ENCODE measurements around the gene TALDO1.
"Not testable (repeated sequence)": the region's sequence is repeated elsewhere in the genome, so short reads cannot be mapped to it uniquely, and the experiment has no call there.

Gene TALDO1

DNA sequence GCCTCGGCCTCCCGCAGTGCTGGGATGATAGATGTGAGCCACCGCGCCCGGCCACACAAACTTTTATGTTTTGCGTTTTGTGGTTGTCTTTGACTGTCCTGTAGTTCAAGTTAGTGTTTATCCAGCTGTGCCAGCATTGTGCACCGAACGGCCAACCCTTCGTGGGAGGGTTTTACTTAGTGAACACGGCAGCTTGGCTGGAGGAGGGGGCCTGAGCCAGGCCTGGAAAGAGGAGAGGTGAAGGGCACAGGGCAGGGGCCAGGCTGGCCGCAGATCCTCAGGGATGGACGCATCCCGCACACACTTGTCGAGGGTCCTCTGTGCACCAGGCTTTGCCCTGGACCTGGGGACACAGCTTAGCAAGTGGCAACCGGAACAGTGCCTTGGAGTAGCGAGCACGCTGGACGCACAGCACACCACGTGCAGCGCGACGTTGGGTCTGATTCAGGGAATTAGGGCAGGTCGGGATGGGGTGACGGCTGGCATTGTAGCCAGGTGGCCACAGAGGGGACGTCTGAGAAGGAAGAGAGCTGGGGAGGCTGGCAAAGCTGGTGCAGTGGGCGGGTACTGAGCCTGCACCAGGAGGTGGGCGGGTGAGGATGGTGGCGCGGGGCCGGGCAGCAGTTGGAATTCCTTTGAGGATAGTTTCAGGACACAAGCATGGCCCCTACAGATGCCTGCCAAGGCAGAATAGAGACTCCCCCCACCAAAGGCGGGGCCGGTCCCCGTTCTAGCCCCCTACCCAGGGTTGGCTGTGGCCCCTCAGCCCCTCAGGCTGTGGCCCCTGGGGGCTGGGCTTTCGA, 27.8 kb upstream of the TALDO1 start:
- FAIRE-seq: no peak

DNA sequence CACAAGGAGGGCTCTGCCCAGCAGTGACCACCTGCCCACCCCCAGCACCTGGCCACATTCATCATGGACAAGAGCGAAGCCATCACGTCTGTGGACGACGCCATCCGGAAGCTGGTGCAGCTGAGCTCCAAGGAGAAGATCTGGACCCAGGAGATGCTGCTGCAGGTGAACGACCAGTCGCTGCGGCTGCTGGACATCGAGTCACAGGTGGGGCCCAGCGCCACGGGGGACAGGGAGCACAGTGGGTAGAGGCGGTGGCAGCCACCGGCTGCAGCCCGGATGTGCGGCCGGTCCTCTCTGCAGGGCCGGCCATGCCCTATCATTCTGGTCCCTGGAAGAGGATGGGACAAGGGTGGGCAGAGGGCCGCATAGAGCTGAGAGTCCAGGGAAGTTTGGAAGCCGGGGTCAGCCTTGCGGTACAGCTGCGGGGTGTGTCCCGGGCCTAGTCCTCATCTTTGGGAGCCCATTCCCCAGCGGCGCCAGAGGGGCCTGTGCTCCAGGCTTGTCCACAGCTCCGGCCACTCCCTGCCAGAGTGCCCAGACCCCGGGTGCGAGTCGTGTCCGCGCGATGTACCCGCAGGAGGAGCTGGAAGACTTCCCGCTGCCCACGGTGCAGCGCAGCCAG, 27.1 kb upstream of the TALDO1 start:
- no peak for FAIRE-seq

DNA sequence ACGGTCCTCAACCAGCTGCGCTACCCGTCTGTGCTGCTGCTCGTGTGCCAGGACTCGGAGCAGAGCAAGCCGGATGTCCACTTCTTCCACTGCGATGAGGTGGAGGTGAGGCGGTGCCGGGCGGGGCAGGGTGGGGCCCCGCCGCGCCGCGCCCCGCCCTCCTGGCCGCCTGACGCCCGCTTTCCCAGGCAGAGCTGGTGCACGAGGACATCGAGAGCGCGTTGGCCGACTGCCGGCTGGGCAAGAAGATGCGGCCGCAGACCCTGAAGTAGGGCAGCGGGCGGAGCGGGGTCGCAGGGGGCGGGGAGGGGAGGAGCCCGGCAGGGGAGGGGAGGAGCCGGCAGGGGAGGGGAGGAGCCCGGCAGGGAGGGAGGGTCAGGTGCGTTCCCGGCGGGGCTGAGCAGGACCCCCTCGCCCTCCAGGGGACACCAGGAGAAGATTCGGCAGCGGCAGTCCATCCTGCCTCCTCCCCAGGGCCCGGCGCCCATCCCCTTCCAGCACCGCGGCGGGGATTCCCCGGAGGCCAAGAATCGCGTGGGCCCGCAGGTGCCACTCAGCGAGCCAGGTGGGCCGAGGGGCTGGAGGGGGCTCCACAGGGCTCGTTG, 26.5 kb upstream of the TALDO1 start:
- FAIRE-seq: no peak

DNA sequence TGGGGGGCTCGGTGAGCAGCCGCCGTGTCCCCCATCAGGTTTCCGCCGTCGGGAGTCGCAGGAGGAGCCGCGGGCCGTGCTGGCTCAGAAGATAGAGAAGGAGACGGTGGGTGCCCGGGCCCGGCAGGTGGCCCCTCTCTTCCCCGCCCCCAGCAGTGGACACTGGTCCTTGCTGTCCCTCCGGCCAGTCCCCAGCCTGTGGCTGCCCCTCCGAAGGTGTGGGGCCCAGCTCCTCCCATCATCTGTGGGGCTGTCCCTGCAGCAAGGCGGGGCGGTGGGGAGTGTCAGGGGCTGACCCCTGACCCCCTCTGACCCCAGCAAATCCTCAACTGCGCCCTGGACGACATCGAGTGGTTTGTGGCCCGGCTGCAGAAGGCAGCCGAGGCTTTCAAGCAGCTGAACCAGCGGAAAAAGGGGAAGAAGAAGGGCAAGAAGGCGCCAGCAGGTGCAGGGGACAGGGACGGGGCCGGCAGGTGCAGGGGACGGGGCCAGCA, 26.0 kb upstream of the TALDO1 start:
- no peak for FAIRE-seq

DNA sequence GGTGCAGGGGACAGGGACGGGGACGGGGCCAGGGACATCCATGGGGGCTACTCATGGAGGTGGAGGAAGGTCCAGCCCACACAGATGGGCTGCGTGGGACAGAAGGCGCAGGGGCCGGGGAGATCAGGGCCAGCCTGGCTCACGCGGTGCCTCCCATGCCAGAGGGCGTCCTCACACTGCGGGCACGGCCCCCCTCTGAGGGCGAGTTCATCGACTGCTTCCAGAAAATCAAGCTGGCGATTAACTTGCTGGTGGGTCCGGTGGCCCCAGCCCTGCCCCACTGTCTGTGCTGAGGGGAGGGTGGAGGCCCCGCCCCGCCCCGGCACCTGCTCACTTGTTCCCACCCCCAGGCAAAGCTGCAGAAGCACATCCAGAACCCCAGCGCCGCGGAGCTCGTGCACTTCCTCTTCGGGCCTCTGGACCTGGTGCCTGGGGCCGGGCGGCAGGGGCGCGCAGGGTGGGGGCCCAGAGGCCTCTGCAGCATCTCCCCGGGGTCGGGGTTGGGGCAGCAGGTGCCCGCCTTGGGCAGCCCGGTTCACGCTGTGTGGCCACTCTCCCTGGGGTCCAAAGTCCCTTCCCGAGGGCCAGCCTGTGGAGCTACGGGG, 25.4 kb upstream of the TALDO1 start:
- FAIRE-seq: no peak

DNA sequence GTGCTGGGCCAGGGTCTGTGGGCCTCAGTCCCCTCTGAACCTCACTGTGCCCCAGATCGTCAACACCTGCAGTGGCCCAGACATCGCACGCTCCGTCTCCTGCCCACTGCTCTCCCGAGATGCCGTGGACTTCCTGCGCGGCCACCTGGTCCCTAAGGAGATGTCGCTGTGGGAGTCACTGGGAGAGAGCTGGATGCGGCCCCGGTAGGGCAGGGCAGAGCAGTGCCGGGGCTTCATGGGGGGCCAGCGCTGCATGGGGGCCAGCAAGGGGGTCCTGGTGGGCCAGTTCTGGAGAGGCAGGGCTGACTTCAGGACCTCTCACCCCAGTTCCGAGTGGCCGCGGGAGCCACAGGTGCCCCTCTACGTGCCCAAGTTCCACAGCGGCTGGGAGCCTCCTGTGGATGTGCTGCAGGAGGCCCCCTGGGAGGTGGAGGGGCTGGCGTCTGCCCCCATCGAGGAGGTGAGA, 24.9 kb upstream of the TALDO1 start:
- FAIRE-seq: no peak

DNA sequence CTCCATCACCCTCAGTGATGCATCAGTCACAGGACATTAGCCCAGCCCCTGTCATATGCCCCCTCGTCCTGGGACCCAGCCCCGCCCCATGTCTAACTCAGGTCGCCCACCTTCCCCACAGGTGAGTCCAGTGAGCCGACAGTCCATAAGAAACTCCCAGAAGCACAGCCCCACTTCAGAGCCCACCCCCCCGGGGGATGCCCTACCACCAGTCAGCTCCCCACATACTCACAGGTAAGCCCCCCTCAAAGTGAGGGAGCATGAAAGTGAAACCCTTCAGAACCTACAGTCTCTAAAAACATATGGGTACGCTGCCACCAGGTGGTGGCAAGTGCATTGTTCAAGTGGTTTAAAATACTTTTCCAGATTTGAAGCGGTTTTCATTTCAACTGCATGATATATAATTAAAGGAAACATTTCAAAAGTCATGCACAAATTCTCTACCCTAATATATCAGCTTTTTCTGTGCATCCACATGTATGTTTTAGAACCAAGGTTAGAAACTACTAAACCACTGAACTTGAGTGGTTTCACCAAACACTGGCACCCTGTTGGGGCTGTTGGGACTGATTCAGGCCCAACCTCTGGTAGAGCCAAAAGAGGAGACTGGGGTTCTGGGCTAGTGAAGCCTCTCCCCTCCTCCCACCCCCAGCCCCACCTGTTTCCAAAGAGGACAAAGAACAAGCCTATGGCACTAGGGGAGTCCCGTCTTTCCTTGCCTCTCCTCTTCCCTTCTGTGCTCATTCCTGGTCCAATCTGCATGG, 24.0 kb upstream of the TALDO1 start:
- FAIRE-seq: peak; percentile 94

DNA sequence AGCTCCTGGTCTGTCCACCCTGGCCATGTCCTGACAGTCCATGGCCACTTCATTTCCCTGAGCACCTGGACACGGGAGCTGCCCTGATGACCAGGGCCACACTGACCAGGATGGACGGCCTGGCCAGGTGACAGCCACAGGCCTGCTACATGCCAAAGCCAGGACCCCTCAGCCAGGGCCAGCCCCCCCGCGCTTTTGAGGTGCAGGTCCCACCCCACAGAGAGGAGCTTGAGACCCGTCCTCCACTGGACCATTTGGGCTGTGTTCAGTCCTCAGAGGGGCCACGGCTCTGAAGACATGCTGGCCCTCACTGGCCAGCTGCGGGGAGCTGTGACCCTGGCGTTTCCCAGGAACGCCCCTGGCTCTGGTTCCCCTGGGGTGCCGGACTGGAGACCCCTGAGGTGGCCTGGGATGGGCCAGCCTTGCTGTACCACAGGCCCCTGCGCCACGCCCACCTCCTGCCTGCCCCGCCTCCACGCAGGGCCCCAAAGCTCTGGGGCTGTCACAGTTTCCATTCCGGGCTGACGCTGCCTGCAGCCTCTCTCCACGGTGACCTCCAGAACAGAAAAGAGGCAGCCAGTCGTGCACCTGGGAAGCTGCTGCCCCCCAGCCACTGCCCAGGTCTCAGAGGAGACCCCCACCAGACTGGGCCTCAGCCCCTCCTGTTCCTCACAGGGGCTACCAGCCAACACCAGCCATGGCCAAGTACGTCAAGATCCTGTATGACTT, 23.1 kb upstream of the TALDO1 start:
- no peak for FAIRE-seq

DNA sequence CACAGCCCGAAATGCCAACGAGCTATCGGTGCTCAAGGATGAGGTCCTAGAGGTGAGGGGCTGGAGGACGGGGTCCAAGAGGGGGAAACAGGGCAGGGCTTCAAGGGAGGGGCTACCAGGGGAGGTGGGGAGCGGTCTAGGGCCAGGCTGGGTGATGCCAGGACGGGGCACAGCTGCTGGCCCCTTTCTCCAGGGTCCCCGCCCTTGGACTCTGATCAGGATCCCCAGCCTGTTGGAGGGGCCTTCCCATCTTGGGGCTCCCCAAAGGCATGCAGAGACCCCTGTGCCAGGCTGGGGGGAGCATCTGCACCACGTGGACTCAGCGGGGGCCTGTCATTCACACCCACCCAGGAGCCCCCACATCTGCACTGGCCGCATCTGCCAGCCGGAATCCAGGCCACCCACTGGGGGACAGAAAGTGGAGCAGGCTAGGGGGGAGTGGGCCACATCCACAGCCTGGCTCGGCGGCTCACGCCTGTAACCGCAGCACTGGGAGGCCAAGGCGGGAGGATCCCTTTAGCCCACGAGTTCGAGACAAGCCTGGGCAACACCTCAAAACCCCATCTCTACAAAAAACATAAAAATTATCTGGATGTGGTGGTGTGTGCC, 22.4 kb upstream of the TALDO1 start:
- FAIRE-seq: no peak

DNA sequence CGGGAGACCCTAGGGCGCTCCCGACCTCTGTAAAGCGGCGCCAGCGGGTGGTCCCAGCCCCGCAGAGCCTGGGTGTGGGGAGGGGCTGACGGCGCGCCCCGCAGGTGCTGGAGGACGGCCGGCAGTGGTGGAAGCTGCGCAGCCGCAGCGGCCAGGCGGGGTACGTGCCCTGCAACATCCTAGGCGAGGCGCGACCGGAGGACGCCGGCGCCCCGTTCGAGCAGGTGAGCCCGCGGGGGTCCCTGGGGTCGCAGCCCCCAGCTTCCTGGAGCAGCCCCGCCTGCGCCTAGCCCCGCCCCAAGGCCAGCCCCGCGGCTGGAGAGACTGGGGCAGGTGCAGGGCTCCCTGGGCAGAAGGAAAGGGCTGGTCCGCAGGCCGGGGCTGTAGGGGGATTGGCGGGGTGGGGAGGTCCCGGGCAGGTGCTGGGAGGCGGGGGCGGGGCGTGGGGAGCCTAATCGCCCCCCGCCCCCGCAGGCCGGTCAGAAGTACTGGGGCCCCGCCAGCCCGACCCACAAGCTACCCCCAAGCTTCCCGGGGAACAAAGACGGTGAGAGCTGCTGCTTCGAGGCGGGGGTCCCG, 21.6 kb upstream of the TALDO1 start:
- FAIRE-seq: no peak

DNA sequence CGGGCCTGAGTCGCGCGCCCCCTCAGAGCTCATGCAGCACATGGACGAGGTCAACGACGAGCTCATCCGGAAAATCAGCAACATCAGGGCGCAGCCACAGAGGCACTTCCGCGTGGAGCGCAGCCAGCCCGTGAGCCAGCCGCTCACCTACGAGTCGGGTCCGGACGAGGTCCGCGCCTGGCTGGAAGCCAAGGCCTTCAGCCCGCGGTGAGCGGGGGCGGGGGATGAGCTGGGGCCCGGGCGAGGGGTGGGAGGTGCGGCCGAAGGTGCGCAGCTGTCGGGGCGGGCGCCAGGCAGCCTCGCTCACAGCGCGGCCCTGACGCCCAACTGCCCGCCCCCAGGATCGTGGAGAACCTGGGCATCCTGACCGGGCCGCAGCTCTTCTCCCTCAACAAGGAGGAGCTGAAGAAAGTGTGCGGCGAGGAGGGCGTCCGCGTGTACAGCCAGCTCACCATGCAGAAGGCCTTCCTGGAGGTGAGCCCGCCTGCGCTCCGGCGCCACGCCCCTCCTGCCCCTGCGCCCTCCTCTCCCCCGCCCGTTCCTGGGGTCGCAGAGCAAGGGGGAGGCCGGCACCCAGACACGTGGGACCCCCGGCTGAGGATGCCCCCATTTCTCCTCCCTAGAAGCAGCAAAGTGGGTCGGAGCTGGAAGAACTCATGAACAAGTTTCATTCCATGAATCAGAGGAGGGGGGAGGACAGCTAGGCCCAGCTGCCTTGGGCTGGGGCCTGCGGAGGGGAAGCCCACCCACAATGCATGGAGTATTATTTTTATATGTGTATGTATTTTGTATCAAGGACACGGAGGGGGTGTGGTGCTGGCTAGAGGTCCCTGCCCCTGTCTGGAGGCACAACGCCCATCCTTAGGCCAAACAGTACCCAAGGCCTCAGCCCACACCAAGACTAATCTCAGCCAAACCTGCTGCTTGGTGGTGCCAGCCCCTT, 20.7 kb upstream of the TALDO1 start:
- FAIRE-seq: no peak

DNA sequence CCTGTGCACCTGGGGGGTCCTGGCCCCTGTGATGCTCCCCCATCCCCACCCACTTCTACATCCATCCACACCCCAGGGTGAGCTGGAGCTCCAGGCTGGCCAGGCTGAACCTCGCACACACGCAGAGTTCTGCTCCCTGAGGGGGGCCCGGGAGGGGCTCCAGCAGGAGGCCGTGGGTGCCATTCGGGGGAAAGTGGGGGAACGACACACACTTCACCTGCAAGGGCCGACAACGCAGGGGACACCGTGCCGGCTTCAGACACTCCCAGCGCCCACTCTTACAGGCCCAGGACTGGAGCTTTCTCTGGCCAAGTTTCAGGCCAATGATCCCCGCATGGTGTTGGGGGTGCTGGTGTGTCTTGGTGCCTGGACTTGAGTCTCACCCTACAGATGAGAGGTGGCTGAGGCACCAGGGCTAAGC, 20.0 kb upstream of the TALDO1 start:
- no peak for FAIRE-seq

DNA sequence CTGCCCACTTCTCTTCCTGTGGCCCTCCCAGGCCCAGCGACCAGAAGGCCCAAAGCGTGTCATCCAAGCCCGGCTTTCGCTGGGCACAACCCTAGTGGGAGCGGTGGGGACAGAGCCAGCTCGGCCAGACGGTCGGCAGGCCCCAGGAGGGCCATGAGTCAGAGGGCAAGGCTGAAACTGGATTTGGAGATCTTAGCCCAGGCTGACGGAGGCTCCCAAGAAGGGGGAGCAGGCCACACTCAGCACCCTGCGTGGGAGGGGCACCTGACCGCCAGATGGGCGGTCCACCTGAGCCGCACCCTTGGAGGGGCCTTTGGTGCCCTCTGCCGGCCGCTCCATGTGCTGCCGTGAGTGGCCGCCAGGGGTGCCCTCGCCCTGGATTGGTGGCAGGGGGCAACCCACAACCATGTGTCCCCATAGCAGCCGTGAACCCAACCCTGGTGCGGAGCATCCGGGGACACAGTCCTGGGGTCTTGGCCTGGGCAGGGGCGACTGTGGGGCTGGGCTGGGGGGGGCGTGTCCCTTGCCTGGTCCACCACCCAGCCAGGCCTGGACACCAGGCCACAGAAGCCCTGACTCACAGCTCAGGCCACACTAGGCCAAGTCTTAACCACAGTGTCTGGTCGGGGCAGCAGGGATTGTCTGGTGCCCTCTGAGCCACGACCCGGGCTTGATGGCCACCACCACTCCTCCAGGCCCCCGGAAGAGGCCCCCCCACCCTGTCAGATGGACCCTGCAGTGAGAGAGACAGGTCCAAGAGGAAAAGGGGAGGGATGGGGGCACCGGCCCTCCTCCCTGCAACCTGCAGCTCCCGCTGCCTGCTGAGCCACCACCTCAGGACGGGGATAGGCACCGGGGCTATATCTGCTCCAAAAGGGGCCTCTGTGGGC, 19.2 kb upstream of the TALDO1 start:
- no peak for FAIRE-seq

DNA sequence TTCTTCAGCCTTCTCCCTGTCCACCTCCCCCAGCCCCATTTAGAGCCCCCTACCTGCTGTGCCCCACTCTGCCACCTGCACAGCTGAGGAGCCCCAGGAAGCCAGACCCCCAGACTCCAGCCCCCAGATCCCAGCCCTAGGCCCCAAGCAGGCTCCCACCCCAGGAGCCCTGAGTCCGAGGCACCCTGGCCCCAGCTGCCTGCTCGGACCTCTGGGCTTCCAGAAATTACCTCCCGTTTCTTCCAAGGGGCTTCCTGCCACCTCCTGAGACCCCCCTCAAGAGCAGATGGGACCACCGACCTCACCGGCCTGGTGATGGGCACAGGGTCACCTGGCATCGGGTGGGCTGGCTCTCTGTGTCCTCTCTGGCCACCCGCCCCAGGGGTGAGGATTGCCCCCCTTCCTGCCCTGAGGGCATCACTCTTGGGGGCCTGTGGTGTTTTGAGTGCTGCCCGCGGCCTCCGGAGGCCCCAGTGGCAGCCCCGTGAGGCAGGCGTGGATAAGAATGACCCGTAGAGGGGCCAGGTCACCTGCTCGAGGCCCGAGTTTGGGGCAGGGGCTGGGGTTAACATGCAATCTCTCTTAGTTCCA, 18.3 kb upstream of the TALDO1 start:
- FAIRE-seq: no peak

DNA sequence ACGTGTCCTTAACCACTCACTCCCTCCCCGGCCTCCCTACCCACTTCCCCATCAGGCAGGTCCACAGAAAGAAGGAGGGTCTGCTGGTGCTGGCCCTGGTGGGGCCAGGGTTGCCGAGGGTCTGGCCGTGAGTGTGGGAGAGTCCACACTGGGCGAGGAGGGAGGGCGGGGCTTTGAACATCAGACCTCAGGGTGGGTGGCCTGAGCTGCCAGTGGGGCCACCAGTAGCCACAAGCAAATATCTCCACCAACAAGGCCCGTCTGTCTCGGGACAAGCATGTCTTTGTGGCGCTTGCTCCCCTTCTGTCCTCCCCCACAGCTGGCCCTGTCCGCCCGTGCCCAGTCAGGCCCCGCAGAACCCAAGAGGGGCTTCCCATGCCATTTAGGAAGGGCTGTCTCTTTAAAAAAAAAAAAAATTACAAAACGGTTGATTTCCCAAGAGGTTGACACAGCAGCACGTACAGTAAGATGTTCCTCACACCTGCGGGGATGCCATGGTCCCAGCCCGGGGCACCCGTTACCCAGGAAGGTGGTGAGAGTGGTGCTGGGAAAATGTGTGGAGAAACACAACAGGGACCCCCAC, 17.7 kb upstream of the TALDO1 start:
- FAIRE-seq: no peak

DNA sequence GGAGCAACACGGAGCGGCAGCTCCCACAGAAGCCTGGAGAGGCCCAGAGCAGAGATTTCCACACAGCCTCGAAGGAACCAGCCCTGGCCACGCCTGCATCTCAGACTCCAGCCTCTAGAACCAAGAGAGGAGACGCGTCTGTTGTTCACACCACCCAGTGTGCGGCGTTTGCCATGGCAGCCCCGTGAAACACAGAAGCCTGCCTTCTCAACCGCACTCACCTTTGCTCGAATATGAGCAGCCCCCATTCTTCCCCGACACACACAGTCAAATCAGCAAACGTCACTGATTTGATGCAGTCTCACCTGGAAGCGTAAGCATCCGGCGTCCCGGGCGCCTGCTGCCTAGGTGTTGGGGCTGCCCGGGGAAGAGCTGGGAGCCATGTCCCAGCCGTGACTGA, 14.2 kb upstream of the TALDO1 start:
- no peak for FAIRE-seq

DNA sequence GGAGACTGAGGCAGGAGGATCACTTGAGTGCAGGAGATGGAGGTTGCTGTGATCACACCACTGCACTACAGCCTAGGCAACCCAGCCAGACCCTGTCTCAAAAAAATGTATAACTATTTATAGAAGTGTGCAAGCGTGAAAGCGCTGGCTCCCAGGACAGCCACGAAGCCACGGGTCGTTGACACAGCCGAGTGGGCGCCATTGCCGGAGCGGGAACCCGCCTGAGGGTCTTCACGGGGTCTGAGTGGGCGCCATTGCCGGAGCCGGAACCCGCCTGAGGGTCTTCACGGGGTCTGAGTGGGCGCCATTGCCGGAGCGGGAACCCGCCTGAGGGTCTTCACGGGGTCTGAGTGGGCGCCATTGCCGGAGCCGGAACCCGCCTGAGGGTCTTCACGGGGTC, 12.7 kb upstream of the TALDO1 start:
- FAIRE-seq: not testable (repeated sequence)

DNA sequence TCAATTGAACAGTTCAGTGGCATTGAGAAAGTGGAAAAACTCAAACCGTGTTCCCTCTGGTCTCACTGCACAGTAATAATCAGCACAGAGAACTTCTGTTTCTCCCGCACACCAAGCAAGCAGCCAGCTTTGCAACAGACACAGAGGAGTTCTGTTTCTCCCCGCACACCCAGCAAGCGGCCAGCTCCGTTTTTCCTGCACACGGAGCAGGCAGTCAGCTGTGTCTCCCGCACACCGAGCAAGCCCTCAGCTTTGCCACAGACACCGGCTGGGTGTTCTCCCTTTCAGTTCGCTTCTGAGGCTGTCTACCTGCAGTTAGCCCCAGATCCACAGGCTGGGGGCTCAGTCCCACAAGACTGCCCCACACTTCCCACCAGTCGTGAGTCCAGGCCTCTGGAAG, 9.9 kb upstream of the TALDO1 start:
- no peak for FAIRE-seq
